HUDEP-2 (cell line): ENCODE results near the gene WIPF2.

Source experiments
- DNase-seq, 76 experiments: peaks; one replicate each; lab custom pipeline; 2025; ENCODE audit not compliant: unreplicated experiment in 76 of 76; lab: John Stamatoyannopoulos, UW

The WIPF2 gene, protein sequence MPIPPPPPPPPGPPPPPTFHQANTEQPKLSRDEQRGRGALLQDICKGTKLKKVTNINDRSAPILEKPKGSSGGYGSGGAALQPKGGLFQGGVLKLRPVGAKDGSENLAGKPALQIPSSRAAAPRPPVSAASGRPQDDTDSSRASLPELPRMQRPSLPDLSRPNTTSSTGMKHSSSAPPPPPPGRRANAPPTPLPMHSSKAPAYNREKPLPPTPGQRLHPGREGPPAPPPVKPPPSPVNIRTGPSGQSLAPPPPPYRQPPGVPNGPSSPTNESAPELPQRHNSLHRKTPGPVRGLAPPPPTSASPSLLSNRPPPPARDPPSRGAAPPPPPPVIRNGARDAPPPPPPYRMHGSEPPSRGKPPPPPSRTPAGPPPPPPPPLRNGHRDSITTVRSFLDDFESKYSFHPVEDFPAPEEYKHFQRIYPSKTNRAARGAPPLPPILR

DNA sequence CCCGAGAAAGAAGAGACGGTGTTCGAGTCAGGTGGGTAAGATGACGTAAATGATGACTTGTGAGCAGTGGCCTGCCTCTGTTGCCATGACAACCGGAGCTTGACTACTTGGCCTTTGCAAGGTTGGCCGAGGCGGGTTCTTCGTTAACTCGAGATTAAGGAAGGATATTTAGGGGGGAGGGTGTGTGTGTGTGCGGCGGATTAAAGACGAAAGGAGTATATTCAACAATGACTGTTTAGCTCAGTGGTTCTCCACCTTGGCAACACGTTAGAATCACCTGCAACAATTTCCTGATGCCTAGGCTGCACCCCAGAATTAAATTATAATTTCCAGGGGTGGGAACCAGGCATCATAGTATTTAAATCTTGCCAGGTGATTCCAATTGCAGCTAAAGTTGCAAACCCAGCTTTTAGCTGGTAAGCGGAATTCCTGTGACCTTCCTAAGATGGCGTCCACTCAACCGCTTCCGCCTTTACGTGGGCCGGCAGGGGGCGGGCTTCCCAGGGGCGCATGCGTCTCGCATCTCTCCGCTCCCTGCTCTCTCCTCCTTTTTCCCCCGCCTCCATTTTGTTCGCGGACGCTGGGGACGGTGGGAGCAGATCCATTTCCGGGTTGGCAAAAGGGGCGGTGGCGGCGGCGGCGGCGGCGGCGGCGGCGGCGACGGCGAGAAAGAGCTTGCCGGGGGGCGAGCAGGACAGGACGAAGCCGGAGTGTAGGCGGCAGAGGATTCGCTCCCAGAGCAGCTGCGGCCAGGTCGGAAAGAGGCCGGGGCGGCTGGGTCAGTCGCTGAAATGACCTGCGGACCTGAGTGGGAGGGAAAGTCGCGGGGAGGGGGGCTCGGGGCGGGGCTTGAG is at the start of gene WIPF2:
Gene WIPF2 (plus strand): TSS at position 565 of the 854 bp plus-strand sequence. CDS start 37,156 bp downstream, outside the sequence.
- peak in 75 of 76 experiments; percentile 35 to 97 (median 92) for DNase-seq

DNA sequence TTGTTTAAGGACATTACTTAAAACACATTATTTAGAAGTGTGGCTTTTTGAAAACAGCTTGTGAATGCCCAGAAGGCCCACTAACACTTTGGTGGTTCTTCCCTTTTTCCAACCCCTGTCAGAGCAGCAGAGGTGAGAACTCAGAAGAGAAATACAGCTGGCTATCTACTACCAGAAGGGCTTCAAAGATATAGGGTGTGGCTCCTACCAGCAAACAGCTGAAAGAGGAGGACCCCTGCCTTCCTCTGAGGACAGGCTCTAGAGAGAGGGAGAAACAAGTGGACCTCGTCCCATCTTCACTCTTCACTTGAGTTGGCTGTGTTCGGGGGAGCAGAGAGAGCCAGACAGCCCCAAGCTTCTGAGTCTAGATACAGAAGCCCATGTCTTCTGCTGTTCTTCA is 48.8 kb upstream of the WIPF2 start:
- DNase-seq = peak in 20 of 76 experiments; percentile 8 to 48 (median 24)

DNA sequence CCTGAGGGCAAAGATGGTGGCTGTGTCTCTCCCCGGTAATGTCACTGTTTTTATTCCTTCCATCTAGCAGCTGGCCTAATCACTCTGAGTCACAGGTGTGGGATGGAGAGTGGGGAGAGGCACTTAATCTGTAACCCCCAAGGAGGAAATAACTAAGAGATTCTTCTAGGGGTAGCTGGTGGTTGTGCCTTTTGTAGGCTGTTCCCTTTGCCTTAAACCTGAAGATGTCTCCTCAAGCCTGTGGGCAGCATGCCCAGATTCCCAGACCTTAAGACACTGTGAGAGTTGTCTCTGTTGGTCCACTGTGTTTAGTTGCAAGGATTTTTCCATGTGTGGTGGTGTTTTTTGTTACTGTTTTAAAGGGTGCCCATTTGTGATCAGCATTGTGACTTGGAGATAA is 47.4 kb upstream of the WIPF2 start:
- no peak for DNase-seq

DNA sequence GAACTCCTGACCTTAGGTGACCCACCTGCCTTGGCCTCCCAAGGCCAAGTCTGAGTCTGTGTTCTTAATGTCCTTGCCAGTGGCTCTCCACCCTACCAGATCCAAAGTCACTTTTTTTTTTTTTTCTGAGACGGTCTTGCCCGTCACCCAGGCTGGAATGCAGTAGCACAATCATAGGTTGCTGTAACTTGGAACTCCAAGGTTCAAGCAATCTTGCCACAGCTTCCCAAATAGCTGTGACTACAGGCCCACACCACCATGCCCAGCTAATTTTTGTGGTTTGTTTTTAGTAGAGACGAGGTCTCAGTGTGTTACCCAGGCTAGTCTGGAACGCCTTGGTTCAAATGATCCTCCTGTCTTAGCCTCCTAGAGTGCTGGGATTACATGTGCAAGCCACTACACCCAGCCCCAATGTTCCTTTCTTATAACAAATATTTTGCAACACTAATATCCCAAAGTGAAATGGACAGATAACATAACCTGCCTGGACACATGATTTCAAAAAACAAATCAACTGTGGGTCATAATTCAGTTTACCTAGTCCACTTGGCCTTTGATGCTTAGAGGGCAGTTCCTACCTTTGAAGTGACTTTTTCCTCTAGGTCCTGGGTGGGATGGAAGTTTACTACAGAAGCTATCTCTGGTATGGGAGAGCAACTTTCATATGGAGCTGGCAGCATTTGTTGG is 45.9 kb upstream of the WIPF2 start:
- DNase-seq = no peak

- no peak for DNase-seq
Measured at GRCh38 chr17:40173778-40174135, 45.3 kb upstream of the WIPF2 start.

GRCh38 chr17:40174514-40174913 is 44.6 kb upstream of the WIPF2 start:
- DNase-seq = no peak

DNA sequence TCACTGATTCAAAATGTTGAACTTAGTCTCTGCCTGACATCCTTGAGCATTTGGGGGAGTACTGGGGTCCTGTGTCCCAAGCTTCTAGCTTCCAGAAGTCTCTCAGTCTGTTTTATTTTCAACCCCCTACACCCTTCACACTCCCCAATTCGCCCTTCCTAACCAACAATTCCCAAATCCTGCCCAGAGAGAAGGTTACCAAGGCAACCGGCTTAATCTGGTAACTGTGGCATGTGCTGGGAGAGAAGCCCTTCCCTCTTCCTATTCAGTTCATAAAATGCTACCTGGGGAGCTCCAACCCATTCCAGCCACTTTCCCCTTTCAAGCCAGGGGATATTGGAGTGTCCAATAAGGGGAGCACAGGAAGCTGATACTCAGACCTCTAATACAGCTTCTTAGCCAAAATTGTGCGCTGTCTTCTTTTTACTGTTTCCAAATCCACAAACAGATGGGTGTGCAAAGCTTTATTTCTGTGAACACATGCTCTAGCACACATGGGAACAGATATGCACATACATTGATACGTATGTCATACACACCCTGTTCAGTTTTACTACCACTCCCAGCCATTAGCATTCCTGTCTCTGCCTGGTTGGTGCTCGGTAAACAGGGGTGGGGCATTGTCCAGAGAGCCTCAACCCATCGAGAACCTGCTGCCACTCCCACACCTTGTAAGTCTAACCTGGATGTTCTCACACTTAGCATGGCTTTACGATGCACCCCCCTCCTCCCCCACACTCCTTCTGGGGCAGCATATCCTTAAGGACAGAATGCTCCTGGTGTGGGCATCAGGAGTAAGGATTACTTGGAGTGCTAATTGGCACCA is 43.0 kb upstream of the WIPF2 start:
- DNase-seq = no peak

GRCh38 chr17:40176754-40177110 is 42.4 kb upstream of the WIPF2 start:
- no peak for DNase-seq

- peak in 66 of 76 experiments; percentile 3 to 86 (median 65) for DNase-seq
Measured at GRCh38 chr17:40177275-40177874, 41.7 kb upstream of the WIPF2 start, which contains the start of gene RAPGEFL1. Gene RAPGEFL1 (plus strand): TSS chr17:40177470. CDS start chr17:40177862, 392 bp downstream.

DNA sequence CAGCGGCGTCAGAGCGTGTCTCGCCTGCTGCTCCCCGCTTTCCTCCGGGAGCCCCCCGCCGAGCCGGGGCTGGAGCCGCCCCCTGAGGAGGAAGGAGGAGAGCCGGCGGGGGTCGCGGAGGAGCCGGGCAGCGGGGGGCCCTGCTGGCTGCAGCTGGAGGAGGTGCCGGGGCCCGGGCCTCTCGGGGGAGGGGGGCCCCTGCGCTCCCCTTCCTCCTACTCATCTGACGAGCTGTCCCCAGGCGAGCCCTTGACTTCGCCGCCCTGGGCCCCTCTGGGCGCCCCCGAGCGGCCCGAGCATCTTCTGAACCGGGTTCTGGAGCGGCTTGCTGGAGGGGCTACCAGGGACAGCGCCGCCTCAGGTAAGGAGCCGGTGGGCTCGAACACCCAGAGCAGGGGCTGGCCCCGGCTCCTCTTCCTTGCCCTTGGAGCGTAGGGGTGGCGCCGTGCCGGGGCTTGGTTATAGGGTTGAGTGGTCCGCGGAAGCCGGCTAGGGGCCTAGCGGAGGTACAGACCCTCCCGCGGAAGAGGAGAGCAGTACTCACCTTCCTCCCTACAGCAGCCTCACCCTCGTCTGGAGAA is 41.0 kb upstream of the WIPF2 start:
- DNase-seq = no peak

- DNase-seq = no peak
Measured at GRCh38 chr17:40178660-40179059, 40.4 kb upstream of the WIPF2 start.

- no peak for DNase-seq
Measured at GRCh38 chr17:40179923-40180659, 39.0 kb upstream of the WIPF2 start.

DNA sequence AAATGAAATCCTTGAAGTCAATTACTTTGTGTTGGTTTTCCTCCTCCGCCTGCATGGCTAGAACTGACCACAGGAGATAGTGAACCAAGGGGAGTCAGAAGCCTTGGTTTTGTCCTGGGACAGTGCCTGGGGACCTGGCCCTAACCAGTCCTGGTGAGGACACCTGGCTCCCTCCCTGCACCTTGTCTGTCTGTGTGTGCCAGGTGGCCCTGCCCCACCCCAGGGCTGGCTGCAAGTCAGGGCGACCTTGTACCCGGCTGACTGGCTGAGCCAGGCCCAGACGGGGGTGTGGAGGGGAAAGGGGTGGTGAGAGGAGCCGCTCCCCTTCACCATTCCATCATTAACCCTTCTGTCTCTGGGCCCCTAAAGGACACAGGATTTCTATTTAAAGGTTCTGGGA is 38.4 kb upstream of the WIPF2 start:
- DNase-seq = no peak

- no peak for DNase-seq
Measured at GRCh38 chr17:40181205-40181604, 37.9 kb upstream of the WIPF2 start.

GRCh38 chr17:40182606-40183005 is 36.5 kb upstream of the WIPF2 start:
- no peak for DNase-seq

DNA sequence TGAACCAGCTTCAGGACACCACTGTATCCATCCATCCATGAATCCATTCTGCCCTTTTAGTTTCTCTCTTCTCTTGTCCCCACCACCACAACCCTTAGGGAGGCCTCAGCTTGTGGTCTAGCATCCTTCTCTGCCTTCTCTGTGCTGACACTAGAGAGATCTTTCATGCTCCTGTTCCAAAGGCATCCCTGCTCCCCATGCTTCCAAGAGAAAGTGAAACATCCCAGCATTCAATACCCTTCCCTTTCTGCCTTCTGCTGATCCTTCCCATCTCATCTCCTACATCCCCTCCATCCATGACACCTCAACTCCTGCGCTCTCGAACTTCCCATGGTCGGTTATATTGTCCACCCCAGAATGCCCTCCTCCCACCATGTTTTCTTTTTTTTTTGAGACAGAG is 31.9 kb upstream of the WIPF2 start:
- DNase-seq = no peak

DNA sequence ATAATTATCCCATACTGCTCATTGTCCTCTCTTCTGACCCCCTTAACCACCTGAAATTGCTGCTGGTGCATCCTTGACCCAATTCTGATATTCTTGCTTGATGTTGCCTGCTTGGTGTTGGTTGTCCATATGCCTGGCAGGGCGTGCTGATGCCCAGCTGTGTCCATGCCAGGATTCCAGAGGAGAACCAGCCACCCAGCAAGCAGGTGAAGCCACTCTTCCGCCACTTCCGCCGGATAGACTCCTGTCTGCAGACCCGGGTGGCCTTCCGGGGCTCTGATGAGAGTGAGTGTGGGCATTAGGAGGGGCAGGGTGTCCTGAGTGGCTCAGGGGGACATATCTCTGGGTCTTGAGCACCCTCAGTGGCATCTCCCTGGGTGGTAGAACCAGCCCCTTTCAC is 30.4 kb upstream of the WIPF2 start:
- DNase-seq = no peak

- DNase-seq = peak in 5 of 76 experiments; percentile 13 to 28 (median 16)
Measured at GRCh38 chr17:40190197-40191021, 28.7 kb upstream of the WIPF2 start.
